ENCODE results near the gene ABR.
"Not testable (repeated sequence)": the region's sequence is repeated elsewhere in the genome, so short reads cannot be mapped to it uniquely, and the experiment has no call there.

The ABR gene

DNA sequence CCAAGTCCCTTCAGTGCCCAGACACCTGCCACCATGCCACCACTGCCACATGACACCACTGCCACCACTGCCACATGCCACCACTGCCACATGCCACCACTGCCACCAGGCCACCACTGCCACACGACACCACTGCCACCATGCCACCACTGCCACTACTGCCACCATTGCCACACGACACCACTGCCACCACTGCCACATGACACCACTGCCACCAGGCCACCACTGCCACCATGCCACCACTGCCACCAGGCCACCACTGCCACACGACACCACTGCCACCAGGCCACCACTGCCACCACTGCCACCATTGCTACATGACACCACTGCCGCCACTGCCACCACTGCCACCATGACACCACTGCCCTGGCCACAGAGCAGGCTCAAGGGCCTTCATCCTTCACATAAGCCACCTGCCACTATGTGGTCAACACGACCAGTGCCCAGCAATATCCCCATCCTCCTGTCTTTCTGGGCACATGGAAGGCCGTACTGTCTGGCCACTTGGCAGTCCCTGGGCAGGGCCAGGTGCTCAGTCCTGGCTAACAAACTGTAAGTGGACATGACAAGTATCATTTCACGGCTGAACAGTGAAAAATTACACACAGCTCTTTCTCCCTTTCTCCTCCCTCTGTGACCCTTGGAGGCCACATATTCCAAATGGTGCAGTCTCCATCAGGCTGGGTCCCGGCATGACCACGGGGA, 33.1 kb downstream of the ABR start:
- DNase-seq = no peak

DNA sequence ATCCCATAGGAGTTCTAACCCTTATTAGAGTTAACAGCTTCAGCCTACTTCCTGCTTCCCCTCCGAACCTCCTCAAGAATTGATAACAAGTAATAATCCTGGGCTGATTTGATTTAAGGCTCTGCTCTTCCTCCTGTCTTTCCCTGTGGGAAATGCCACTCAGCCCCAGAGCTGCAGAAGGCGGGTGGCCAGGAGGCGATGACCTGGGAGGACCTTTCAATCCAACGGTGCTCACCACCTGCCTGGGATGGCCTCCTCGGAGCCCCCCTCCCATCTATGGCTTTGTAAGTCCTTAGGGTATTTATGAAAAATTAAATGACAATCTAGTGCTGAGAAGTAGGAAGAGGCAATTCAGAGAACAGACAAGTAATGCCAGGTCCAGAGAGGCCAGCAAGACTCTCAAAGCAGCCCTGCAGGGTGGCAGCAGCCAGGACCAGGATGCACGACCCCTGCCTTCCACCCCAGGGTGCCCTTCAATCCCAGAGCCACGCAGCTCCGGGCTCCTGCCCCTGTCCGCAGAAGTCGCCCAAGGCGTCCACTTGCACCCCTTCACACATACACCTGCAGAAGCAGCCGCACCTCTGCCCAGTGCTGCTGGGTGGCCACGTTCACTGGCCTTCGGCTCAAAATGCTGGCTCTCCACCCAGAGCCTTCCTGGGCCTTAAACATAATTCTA, 34.3 kb downstream of the ABR start:
- DNase-seq = no peak

DNA sequence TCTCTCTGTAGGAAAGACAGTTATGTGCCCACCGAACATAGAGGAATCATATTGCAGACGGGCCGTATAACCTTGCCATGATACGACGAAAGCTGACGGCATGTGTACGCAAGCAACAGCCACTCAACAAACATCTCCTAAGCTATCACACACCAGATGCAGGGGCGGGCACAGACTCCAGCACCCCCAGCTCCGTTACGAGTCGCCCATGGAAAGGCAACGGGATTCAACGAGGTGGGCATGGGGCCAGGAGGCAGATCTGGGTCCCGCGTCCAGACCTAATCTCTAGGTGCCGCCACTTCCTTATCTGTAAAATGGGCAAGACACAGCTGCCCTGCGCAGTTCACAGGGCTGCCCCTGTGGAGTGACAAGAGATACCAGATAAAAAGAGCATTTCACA, 35.6 kb downstream of the ABR start:
- DNase-seq = no peak

DNA sequence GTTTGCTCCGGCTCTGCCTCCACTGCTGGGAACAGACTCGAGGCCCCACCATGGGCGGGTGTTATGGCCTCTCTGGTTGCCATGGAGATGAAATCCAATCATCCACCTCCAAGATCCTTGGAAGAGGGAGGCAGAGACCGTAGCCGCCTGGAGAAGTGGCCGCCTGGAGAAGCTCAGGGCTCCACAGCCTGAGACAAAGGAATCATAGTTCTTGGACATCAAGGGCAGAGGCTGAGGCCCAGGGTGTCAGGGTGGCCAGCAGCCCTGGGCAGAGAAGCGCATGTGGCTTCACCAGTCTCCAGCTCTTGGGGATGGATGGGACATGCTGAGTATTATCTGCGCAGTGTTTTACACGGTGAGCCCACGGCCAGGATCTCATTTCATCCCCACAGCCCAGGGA, 36.2 kb downstream of the ABR start:
- no peak for DNase-seq

DNA sequence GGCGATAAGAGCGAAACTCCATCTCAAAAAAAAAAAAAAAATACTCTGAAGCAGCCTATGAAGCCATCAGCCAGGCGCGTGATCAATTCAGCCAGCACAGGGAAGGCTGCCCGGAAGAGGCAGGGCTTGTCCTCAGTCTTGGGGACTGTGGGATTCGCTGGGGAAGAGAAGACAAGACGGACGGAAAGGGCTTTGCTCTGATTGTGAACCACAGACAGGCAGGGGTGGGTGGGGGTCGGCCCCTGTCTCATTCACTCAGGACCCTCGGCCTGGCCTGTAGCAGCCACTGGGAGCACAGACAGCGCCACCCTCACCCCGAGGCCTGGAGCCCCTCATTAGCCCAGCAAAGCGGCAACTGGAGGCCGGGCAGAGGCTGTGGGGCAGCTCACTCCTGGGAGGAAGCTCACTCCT, 37.2 kb downstream of the ABR start:
- DNase-seq = no peak

DNA sequence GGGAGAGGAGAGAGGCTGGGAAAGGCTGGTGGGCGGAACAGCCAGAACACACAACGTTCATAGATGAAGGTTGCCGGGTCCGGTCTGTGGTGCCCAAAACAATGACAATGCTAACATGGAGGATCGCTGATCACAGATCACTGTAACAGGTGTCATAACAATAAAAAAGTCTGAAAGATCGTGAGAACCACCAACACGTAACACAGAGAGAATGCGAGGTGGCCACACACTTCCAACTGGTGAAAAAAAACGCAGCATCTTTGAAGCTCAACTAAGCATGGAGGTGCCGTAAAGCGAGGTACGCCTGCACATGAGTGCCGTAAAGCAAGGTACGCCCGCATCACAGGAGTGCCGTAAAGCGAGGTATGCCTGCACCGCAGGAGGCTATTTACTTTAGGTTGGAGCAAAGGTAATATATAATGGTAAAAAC, 42.3 kb downstream of the ABR start:
- peak in 1 of 5 experiments; percentile 40 for DNase-seq

DNA sequence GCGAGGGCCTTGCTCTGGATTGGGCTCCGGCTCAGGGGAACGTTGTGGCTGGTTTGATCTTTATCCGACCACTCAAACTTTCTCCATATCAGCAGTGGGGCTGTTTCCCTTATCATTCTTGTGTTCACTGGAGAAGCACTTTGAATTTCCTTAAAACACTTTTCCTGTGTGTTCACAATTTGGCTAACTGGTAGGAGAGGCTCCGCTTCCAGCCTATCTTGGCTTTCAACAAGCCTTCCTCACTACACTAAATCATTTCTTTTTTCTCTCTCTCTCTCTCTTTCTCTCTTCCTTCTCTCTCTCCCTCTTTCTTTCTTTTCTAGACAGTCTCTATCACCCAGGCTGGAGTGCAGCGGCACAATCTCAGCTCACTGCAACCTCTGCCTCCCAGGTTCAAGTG, 43.0 kb downstream of the ABR start:
- no peak for DNase-seq

DNA sequence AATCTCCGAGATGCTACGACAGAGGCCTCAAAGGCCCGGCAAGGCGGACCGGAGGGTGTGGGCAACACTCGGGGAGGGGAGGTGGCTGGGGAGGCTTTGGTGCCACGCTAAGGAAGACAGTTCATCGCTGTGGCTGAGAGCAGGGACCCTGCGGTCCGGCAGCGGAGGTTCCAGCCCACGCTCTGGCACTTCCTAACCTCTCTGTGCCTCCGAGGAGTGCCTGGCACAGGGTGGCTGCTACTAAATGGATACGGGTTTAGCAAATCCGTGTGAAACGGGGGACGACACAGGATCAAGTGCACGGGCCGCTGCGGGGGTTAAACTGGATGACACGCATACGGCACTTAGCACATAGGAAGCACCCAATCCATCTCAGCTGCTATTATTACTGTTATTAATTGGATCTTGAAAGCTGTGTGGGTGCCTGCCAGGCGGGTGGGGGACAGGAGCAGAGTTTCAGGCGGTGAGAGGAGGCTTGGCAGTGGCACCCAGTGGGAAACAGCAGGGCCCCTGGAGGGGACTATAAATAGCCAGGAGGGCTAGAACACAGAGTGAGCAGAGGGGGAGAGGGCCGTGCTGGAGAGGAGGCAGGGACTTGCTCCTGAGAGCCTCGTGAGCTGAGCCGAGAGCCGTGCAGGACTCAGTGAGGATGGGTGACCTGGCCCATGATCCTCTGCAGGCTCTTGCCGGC, 45.0 kb downstream of the ABR start:
- no peak for DNase-seq

DNA sequence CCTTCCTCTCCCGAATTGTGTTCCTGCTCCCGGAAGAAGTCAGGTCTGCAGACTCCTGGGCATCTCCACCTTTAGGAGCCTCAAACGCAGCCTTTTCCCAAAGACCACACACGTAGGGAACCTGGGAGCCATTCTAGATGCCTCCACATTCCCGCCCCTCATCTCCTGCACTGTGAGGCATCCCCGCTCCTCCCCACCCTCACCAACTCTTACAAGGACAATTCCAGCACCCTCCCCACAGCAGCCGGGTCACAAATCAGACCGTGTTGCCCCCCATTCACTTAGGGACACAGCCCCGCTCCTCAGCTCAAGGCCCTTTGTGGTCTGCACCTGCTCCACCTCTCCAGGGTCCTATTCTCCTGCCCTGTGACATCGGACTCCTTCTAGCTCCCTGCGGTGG, 49.6 kb downstream of the ABR start:
- no peak for DNase-seq

DNA sequence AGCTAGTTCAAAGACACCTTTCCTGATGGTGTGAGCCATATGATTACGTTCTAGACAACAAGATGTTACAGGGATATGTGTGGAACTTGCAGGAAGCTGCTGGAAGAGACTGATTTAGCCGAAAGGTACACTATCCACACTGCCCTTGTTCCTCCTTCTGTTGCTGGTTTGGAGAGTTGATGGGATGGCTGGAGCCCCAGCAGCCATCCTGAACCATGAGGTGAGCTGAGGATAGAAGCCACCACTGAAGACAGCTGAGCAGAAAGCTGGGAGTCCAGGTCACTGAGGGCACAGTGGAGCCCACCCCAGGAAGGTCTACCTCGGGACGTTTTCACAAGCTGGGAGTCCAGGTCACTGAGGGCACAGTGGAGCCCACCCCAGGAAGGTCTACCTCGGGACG, 51.3 kb downstream of the ABR start:
- not testable (repeated sequence) for DNase-seq

DNA sequence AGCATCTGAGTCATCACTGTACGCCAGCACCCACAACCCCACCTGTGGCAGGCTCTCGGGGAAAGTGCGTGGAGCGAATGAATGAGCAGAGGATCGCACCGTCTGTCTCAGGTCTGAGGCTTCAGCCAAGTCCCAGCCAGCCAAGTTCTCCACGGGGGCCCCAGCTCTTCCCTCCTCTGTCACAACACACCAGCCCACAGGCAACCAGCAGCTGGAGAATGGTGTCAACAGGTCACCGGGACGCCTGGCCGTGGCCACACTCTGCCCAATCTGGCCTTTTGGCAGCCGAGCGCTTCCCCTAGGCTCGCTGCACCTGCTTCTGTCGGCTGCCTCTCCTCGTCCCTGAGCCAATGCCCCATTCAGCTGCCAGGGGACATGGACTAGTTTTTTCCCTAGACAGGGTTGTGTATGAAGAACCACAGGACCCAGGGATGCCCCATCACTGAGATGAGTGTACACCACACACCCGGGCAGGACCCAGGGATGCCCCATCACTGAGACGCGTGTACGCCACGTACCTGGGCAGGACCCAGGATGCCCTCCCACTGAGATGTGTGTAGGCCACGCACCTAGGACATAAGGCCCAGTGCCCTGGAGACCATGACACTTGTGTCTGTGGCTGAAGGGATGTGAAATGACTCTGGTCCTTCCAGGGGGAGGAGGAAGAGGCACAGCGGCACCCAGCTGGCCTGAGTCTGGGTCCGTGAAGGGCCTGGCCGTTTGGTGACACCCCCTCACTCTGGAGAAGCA, 52.8 kb downstream of the ABR start:
- DNase-seq = no peak

DNA sequence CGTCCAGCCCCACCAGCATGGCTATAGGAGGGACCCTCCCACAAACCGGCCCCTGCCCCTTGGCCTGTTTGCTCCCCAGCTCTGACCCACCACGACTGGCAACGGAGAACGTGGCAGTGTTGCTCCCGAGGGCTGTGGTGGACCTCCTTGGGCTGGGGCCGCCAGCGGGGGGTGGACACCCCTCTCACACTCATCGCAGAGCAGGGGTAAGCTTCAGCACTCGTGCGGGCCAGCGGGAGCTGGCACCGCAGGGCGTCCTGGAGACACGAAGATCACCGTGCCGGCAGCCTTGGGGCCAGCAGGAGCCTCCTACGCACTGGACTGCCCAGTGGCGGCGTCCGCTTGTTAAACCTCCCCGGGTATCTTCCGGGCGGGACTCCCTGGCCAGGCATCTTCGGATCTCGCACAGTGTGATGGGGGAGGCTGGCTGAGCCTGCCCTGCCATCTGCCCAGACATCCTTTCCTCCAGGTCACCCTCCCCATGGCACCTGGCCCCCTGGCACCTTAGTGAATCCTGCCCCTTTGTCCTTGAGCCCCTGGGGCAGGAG, 53.5 kb downstream of the ABR start:
- no peak for DNase-seq

DNA sequence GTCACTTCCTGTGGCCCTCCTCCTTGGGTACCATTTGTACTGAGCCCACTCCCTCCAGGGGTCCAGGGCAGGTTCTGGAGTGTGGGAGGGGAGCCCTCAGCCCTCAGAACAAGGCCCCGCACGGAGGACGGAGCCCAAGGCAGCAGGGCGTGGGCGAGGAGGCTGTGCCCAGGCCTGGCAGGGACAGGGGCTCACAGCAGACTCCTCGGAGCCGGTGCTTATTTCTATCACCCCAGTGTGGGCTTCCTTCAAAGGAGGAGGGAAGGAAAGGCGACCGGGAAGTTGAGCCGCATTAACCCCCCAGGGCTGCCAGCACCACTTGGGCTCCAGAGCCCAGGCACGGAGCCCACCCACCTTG, 54.0 kb downstream of the ABR start:
- no peak for DNase-seq

DNA sequence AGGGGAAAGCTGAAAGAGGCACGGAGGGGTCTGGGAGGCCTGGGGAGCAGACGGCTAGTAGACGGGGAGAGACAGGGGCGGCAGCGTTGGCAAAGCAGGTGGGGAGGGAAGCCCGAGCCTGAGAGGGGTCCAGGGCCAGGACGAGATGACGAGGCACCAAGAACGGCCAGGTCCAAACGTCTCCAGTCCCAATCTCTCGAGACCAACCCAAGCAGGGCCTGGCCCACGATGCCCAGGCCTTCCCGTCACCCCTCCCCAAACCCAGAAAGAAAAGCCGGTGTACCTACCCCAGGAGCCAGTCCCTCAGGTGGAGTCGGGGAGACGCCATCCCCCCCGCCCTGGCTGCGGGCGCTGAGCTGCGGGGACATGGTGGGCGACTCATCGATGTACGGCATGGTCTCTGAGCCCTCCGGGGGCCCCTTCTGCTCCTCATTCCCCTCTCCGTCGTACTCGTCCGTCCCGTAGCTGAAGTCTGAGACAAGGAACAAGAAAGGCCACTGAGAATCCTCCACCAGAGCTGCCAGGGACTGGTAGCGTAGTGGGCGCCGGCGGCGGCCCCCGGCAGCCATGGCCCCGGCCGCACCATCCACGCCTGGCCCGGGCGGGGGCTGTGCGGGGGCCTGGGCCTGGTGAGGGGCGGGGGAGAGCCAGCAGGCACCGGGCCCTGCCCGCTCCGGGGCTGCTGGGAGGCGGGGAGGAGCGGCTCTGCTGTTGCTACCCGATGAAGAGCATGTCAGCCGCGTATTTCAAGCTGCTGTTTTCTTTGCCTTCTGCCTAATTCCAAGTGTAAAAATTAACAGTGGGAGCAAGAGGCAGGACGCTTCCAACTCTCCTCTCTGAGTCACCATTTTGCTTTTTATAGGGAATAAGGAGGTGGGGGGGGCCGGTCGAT, 54.6 kb downstream of the ABR start:
- no peak for DNase-seq

DNA sequence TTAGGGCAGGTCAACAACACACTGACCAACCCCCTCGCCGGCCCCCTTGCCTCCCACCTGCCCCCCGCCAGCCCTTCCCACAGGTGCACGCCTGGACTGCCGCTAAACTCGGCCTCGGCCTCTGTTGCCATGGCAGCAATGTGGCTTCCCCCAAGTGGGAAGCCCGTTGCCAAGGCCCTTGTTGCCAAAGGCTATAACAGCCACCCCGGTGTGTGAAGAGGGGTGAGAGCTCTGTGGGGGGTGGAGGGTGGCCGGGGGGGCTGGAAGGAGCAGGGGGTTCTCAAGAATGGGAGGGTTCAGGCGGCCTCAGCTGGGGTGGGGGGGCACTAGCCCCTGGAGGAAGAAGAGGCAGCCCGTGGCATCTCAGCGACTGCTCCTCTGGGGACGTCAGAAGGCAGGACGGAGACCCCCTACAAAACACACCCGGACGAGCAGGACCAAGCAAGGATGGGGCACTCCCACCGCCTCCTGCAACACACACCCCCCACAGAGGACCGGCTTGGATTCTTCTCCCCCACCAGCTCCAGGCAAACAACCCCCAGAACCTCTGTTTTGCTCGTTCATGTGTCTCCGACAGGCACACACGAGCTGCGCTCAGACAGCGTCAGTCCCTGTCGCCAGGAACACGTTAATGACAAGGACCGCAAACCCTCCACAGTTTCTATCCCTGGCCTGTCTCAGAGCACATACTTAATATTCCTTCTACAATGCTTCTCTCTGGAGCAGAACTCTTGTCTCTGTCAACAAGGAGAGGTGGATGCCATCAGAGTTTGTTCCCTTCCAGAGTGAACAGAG, 55.7 kb downstream of the ABR start:
- DNase-seq = no peak

DNA sequence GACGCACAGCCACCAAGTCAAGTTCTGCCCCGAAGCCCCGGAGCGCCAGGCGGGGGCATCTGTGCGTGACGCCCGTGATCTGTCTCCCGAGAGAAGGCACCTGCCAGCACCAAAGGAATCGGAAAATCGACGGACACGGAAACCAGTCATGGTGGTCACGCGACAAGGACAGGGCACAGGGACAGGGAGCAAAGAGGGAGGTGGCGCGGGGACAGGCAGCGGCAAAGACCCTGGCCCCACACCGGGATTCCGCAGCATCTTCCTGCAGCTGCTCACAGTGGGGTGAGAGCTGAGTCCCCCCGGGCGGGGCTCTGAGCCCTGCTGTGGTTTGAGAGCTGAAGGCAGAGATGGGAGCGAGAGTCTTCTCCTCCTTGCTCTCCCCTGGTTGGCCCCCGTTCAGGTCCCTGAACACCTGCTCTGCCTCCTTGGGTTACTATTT, 56.4 kb downstream of the ABR start:
- no peak for DNase-seq

DNA sequence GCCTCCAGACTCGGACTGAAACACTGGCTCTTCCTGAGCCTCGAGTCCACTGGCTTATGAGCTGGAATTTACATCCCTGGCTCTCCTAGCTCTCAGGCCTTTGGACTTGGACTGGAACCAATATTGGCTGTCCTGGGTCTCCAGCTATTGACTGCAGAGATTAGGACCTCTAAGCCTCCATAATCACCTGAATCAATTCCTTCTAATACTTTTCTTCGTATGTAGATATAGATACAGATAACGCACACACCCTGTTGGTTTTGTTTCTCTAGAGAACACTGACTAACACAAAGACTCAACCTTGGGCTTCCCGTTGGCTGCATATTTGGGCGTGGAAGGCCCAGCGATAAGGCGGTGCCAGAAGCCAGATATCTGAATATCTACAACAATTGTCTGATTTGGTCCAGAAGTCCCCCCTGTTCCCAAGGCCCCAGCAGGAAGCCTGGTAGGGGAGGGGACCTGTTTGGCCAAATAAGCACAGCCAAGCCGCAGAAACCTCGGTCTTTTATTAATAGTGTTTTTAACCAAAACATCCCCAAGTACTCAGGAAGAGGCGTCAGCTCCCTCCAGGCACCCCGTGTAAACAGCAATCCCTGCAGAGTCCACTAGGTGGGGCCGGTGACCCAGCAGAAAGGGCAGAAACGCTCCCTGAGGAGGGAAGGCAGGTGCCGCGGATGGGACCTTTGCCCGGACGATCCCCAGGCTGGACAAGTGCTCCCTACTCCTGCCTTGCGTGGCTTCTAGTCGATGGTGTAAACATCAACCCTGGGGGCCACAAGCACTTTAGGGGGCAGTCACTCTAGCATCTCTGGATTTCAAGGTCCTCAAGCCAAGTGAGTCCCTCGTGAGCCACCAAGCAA, 57.0 kb downstream of the ABR start:
- peak; percentile 53 to 82 (median 68) for DNase-seq

DNA sequence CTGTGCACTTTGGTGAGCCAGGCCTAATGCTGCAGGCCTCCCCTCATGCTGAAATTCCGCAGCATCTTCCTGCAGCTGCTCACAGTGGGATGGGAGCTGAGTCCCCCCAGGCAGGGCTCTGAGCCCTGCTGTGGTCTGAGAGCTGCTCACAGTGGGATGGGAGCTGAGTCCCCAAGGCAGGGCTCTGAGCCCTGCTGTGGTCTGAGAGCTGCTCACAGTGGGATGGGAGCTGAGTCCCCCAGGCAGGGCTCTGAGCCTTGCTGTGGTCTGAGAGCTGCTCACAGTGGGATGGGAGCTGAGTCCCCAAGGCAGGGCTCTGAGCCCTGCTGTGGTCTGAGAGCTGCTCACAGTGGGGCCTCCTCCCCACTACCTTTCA, 58.4 kb downstream of the ABR start:
- not testable (repeated sequence) for DNase-seq

DNA sequence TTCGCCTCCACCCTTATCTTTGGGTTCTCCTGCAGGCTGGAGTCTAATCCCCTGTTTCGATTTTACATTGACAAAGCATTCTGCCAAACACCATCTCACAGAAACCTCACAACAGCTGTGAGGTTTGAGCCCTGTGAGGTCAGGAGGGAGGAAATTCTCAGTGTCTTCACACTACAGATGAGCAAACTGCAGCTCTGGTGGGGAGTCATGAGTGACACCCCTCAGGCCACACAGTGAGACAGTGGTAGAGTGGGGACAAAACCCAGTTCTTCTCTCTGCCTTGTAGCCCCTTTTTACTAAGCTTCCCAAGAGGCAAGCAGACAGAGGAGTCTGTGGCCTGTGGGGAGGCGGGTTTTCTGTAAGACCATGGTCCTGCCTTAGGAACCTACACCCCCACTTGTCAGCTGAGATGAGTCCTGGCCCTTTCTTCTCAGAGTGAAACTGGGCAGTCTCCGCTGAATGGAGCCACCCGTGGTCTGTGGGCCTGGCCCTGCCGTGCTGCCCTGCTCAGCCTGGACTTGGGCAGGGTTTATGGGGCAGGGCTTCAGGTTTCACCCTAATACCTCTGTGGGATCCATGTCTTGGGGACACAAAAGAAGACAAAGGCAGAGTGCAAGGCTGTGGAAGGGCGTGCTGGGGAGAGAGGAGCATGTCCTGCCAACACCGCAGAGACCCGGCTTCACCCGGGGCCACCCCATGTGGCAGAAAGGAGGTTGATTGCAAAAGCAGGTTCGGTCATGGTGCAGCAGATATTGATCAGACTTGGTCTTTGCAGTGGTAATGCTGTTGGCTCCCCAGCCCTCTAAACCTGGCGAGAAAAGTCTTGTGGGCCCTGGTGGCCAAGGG, 59.0 kb downstream of the ABR start:
- peak in 1 of 5 experiments; percentile 45 for DNase-seq

Measured in T-helper 2 cell (primary cell).